ENCODE measurements around the gene RIGI.

DNA sequence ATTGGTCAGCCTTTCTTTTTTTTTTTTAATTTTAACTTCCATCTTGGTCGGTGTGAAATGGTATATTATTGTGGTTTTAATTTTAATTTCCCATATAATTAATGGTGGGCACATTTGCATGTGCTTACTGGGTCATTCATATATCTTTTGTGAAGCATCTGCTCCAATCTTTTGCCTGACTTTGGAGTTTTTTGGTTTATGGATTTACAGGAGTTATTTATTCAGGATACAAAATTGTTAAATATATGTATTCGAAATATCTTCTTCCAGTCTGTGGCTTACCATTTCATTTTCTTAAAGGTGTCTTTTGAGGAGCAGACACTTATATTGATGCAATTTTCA is 682 bp upstream of the RIGI start:
- TF ChIP-seq SIN3A (IDR thresholded peaks at IDR 0.05; ENCODE audit: borderline replicate concordance, insufficient read depth, low read length) (no peak), POLR2AphosphoS5 (IDR thresholded peaks at IDR 0.05; ENCODE audit: low read depth, low read length) (no peak), TAF1 (IDR thresholded peaks at IDR 0.05; ENCODE audit: borderline replicate concordance, insufficient read depth, low read length) (no peak), FOXP2 (optimal IDR thresholded peaks at IDR 0.05; ENCODE audit: borderline replicate concordance, extremely low read depth, extremely low read length, insufficient read depth) (no peak)
- TF ChIP-seq, protein P1, sequence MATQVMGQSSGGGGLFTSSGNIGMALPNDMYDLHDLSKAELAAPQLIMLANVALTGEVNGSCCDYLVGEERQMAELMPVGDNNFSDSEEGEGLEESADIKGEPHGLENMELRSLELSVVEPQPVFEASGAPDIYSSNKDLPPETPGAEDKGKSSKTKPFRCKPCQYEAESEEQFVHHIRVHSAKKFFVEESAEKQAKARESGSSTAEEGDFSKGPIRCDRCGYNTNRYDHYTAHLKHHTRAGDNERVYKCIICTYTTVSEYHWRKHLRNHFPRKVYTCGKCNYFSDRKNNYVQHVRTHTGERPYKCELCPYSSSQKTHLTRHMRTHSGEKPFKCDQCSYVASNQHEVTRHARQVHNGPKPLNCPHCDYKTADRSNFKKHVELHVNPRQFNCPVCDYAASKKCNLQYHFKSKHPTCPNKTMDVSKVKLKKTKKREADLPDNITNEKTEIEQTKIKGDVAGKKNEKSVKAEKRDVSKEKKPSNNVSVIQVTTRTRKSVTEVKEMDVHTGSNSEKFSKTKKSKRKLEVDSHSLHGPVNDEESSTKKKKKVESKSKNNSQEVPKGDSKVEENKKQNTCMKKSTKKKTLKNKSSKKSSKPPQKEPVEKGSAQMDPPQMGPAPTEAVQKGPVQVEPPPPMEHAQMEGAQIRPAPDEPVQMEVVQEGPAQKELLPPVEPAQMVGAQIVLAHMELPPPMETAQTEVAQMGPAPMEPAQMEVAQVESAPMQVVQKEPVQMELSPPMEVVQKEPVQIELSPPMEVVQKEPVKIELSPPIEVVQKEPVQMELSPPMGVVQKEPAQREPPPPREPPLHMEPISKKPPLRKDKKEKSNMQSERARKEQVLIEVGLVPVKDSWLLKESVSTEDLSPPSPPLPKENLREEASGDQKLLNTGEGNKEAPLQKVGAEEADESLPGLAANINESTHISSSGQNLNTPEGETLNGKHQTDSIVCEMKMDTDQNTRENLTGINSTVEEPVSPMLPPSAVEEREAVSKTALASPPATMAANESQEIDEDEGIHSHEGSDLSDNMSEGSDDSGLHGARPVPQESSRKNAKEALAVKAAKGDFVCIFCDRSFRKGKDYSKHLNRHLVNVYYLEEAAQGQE (IDR thresholded peaks at IDR 0.05; ENCODE audit: insufficient read depth in 1 of 2, low read depth in 2 of 2, low read length in 2 of 2) = no peak

Measured in PFSK-1 (cell line).